ENCODE data around the gene NMUR1. TPM values are rescaled to one million over a fixed set of nuclear protein-coding genes. Genes with fewer than 3 reads are reported as not detected.

The NMUR1 gene
- total RNA-seq, 2 experiments from 2014 or later, result not detected

DNA sequence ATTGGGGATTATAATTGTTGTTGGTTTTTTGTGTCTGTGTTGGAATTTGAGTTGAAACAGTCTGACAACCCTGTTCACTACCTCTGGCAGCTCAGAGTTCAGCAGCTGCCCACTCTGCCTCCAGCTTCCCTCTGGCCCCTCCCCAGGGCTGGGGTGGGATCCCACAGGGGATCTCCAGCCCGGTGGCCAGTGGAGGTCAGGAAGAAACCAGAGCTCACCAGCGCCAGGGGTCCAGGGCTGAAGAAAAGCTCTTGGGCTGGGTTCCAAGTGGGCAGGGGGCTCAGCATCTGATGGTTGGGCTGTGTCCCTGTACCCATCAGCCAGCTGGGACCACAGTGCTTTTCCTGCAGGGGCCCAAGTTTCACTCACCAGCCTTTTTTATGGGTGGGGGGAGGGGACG, 49.5 kb downstream of the NMUR1 start:
- Histone ChIP-seq H3K36me3 (ENCODE audit: insufficient read depth, low read length) (no peaks in the 10 kb centered on the region), H3K9me3 (ENCODE audit: low read length) (no peaks in the 10 kb centered on the region), H4K20me1 (ENCODE audit: insufficient read depth, low read length) (no peaks in the 10 kb centered on the region), H3K4me3 (ENCODE audit: low read depth, low read length, poor library complexity, severe bottlenecking) (no peak overlapping the region), H3K9me2 (ENCODE audit: insufficient read depth, low read length) (no peaks in the 10 kb centered on the region), H3K4me2 (ENCODE audit: low read length) (no peak overlapping the region), H3K4me1 (ENCODE audit: insufficient read depth, low read length, poor library complexity, severe bottlenecking) (peaks cover 14% of the 10 kb centered on the region), H3K79me2 (ENCODE audit: insufficient read depth, low read depth, low read length) (no peaks in the 10 kb centered on the region), H3K27ac (ENCODE audit: low read depth, low read length, poor library complexity, severe bottlenecking) (no peak overlapping the region), H2AFZ (ENCODE audit: low read length) (no peak overlapping the region)
- CTCF ChIA-PET (ENCODE audit: unreplicated experiment), result no interaction called here
- TF ChIP-seq CTCF (conservative IDR thresholded peaks at IDR 0.05; ENCODE audit: low read length) (no peak), EZH2phosphoT487 (IDR thresholded peaks at IDR 0.05; ENCODE audit: borderline replicate concordance, low read depth, low read length) (no peak)
- no TSS peak for BruUV-seq (replicated peaks)
- intact Hi-C loops (cut with micrococcal nuclease; ENCODE audit: unreplicated experiment), result no loop called here
- POLR2A ChIA-PET, result interaction anchor here (0.5 to 1.1 kb wide), 3 partner anchors 13 to 64 kb away, joined by 3 to 5 read pairs (median 4); partner anchors contain the start of gene NCL
- no peak for DNase-seq (ENCODE audit: low spot score)

DNA sequence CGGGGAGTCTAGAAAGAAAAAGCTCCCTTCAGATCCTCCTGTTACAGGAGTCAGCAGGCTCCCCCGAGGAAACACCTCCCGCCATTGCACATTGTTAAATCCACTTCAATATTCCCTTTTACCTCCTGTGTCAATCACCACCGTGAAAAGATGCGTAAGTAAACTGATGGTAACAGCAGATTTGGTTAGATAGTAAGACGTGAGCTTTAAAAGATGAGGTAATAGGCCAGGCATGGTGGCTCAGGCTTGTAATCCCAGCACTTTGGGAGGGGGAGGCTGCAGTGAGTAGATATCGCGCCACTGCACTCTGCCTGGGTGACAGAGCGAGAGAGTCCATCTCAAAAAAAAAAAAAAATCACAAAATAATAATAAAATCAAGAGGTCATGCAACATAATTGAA, 50.8 kb downstream of the NMUR1 start:
- DNase-seq (ENCODE audit: low spot score), result no peak
- peaks cover 14% of the 10 kb centered on the region for H3K4me1 ChIP-seq (ENCODE audit: insufficient read depth, low read length, poor library complexity, severe bottlenecking)
- intact Hi-C loops (cut with micrococcal nuclease; ENCODE audit: unreplicated experiment), result no loop called here
- H3K36me3 ChIP-seq (ENCODE audit: insufficient read depth, low read length), result no peaks in the 10 kb centered on the region
- no peaks in the 10 kb centered on the region for H3K9me2 ChIP-seq (ENCODE audit: insufficient read depth, low read length)
- no peak overlapping the region for H2AFZ ChIP-seq (ENCODE audit: low read length)
- H3K4me3 ChIP-seq (ENCODE audit: low read depth, low read length, poor library complexity, severe bottlenecking), result no peak overlapping the region
- no TSS peak for BruUV-seq (replicated peaks)
- no peak overlapping the region for H3K27ac ChIP-seq (ENCODE audit: low read depth, low read length, poor library complexity, severe bottlenecking)
- CTCF ChIA-PET (ENCODE audit: unreplicated experiment), result no interaction called here
- no peaks in the 10 kb centered on the region for H3K79me2 ChIP-seq (ENCODE audit: insufficient read depth, low read depth, low read length)
- TF ChIP-seq CTCF (conservative IDR thresholded peaks at IDR 0.05; ENCODE audit: low read length), result no peak
- TF ChIP-seq EZH2phosphoT487 (IDR thresholded peaks at IDR 0.05; ENCODE audit: borderline replicate concordance, low read depth, low read length), result no peak
- no peaks in the 10 kb centered on the region for H4K20me1 ChIP-seq (ENCODE audit: insufficient read depth, low read length)
- no peak overlapping the region for H3K4me2 ChIP-seq (ENCODE audit: low read length)
- POLR2A ChIA-PET, result interaction anchor here (1.3 kb wide), 1 partner anchor 14 kb away, joined by 4 read pairs; no protein-coding TSS in a partner anchor
- no peaks in the 10 kb centered on the region for H3K9me3 ChIP-seq (ENCODE audit: low read length)

GRCh38 chr2:231476920-231477319, 53.3 kb downstream of the NMUR1 start:
- Histone ChIP-seq H3K4me2 (ENCODE audit: low read length) (no peak overlapping the region), H3K9me3 (ENCODE audit: low read length) (no peaks in the 10 kb centered on the region), H3K36me3 (ENCODE audit: insufficient read depth, low read length) (no peaks in the 10 kb centered on the region), H3K79me2 (ENCODE audit: insufficient read depth, low read depth, low read length) (no peaks in the 10 kb centered on the region), H3K4me1 (ENCODE audit: insufficient read depth, low read length, poor library complexity, severe bottlenecking) (peaks cover 2% of the 10 kb centered on the region), H3K4me3 (ENCODE audit: low read depth, low read length, poor library complexity, severe bottlenecking) (no peak overlapping the region), H4K20me1 (ENCODE audit: insufficient read depth, low read length) (no peaks in the 10 kb centered on the region), H2AFZ (ENCODE audit: low read length) (no peak overlapping the region), H3K9me2 (ENCODE audit: insufficient read depth, low read length) (no peaks in the 10 kb centered on the region), H3K27ac (ENCODE audit: low read depth, low read length, poor library complexity, severe bottlenecking) (no peak overlapping the region)
- TF ChIP-seq CTCF (conservative IDR thresholded peaks at IDR 0.05; ENCODE audit: low read length), result no peak
- TF ChIP-seq EZH2phosphoT487 (IDR thresholded peaks at IDR 0.05; ENCODE audit: borderline replicate concordance, low read depth, low read length), result no peak
- intact Hi-C loops (cut with micrococcal nuclease; ENCODE audit: unreplicated experiment), result no loop called here
- CTCF ChIA-PET (ENCODE audit: unreplicated experiment), result no interaction called here
- POLR2A ChIA-PET, result interaction anchor here (0.9 to 1.2 kb wide), 4 partner anchors 9 to 68 kb away, joined by 3 to 6 read pairs (median 4); no protein-coding TSS in a partner anchor
- DNase-seq (ENCODE audit: low spot score), result no peak
- no TSS peak for BruUV-seq (replicated peaks)
